Right lobe of liver (tissue), 6 donors: ENCODE measurements around the gene HRH2. TPM values are rescaled to one million over a fixed set of nuclear protein-coding genes. Genes with fewer than 3 reads are reported as not detected.
A peak's percentile ranks its signal among the peaks of the same experiment; 100 is the strongest.

Experiments used
- ATAC-seq, 4 donors: fragments of 200-7000 bp; cut with Tn5 transposase; one replicate each; pipeline ENCODE4 v1.9.1; 2020; ENCODE audit warnings: mild to moderate bottlenecking in 4 of 4, moderate library complexity in 4 of 4
- DNase-seq, 3 donors: peaks; one replicate each; pipeline ENCODE4 v3.0.0-alpha.2; 2020
- H3K27ac ChIP-seq, 3 donors: fragments of 200-600 bp; one replicate each; pipeline ENCODE4 v1.8.0; 2022
- H3K27me3 ChIP-seq, 2 donors: fragments of 200-600 bp; one replicate each; pipeline ENCODE4 v1.8.0; 2022
- H3K36me3 ChIP-seq, 4 donors: fragments of 200-600 bp; sonication (generic) in 1 of 4; one replicate each; pipeline versions ENCODE4 v1.5.1 to v1.8.0; 2017 to 2022; ENCODE audit warnings: control low read depth in 1 of 4
- H3K4me1 ChIP-seq, 4 donors: fragments of 200-600 bp; sonication (generic) in 1 of 4; one replicate each; pipeline versions ENCODE4 v1.5.1 to v1.8.0; 2017 to 2022; ENCODE audit warnings: control low read depth in 1 of 4
- H3K4me3 ChIP-seq, 3 donors: fragments of 200-600 bp; one replicate each; pipeline ENCODE4 v1.8.0; 2022
- H3K9me3 ChIP-seq, 4 donors: fragments of 200-600 bp; sonication (generic) in 1 of 4; one replicate each; pipeline versions ENCODE4 v1.5.1 to v1.8.0; 2017 to 2022; ENCODE audit warnings: control low read depth in 1 of 4
- POLR2A ChIP-seq: fragments of 450-650 bp; IDR thresholded peaks from one replicate; pipeline ENCODE4 v1.6.1; 2017; ENCODE audit warnings: antibody characterized with exemption, mild to moderate bottlenecking
- WGBS: methylation state at CpG from one replicate; pipeline ENCODE4 v1.1.6; 2018; ENCODE audit warnings: low coverage, low lambda C conversion rate; ENCODE audit not compliant: insufficient coverage; ENCODE audit errors: missing lambda C conversion rate; 5-methylcytosine and 5-hydroxymethylcytosine counted together
- intact Hi-C, 2 donors: fragments of 100-400 bp; cut with DNase I; formaldehyde crosslinking; loops; one replicate each; pipeline versions ENCODE4 v1.11.2 to v1.14.1; 2022
- total RNA-seq, 6 experiments: library from RNA; depleted of rRNA in 2 of 6; stranded (reverse); fragments of >200 nt in 2 of 6; fragmentation: NEBNext Ultra II Directional in 3 of 6; extraction: Animal tissue kit (Norgen Biotek cat#: 25700) in 3 of 6; gene quantifications; one replicate each; pipeline versions ENCODE4 v1.1.0 to v1.2.4, GENCODE V29; 2016 to 2023
- TF ChIP-seq, protein P1 (sequence below), 4 donors: fragments of 200-600 bp in 3 of 4; fragments of 450-650 bp in 1 of 4; IDR thresholded peaks; one replicate each; pipeline versions ENCODE4 v1.5.1 to v1.8.0; 2016 to 2022; ENCODE audit warnings: antibody characterized with exemption in 4 of 4, mild to moderate bottlenecking in 2 of 4
- donor health status: DM: no; HTN: yes; CAD: no.
- donor health status: DM: no; HTN: no; CAD: no.
- donor health status: DM: no; HTN: no; CAD: no.
- donor health status: DM: no; HTN: yes; CAD: no.
- donor health status: DM: no; HTN: yes; CAD: no.

The HRH2 gene
- total RNA-seq, 6 experiments from 2014 or later, result 0.29 to 2.5 (median 0.87) TPM

DNA sequence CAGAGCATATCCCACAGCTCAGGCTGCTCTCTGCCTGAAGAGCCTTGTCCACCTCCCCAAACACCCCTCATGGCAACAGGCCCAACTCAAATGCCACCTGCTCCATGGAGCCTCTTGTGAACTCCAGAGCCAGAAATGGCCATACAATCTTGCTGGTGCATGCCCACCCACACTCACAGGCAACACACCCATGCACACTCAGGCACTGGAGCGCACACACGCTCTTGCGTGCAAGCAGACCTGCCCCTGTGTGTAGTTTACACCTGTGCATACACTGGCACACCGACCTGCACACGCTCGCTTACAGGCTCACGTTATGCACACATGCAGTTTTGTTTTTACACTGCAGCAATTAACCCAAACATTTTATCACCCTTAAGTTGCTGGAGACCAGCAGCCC lies 40.0 kb downstream of the HRH2 start:
- DNase-seq (peak in 2 of 3 donors; percentile 26 to 31), ATAC-seq (no peak)
- intact Hi-C loops, result no loop called here

GRCh38 chr5:175698401-175699115 lies 40.7 kb downstream of the HRH2 start:
- 71% methylated on average over 8 of the region's 18 CpGs for WGBS
- no peak for ATAC-seq
- no peaks in the 10 kb centered on the region for H3K4me1 ChIP-seq
- DNase-seq, result peak in 1 of 3 donors; percentile 25
- H3K36me3 ChIP-seq, result no peaks in the 10 kb centered on the region
- TF ChIP-seq, protein P1, sequence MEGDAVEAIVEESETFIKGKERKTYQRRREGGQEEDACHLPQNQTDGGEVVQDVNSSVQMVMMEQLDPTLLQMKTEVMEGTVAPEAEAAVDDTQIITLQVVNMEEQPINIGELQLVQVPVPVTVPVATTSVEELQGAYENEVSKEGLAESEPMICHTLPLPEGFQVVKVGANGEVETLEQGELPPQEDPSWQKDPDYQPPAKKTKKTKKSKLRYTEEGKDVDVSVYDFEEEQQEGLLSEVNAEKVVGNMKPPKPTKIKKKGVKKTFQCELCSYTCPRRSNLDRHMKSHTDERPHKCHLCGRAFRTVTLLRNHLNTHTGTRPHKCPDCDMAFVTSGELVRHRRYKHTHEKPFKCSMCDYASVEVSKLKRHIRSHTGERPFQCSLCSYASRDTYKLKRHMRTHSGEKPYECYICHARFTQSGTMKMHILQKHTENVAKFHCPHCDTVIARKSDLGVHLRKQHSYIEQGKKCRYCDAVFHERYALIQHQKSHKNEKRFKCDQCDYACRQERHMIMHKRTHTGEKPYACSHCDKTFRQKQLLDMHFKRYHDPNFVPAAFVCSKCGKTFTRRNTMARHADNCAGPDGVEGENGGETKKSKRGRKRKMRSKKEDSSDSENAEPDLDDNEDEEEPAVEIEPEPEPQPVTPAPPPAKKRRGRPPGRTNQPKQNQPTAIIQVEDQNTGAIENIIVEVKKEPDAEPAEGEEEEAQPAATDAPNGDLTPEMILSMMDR (IDR thresholded peaks at IDR 0.05), result no peak
- no peak for TF ChIP-seq POLR2A
- no peaks in the 10 kb centered on the region for H3K9me3 ChIP-seq
- intact Hi-C loops, result no loop called here
- H3K4me3 ChIP-seq, result no peak overlapping the region
- H3K27me3 ChIP-seq, result no peaks in the 10 kb centered on the region
- no peak overlapping the region for H3K27ac ChIP-seq

More for the DNA sequence above, 40.0 kb downstream of the HRH2 start:
- H3K4me3 ChIP-seq, result no peak overlapping the region
- H3K9me3 ChIP-seq, result no peaks in the 10 kb centered on the region
- H3K4me1 ChIP-seq, result no peaks in the 10 kb centered on the region
- H3K27me3 ChIP-seq, result no peaks in the 10 kb centered on the region
- H3K27ac ChIP-seq, result no peak overlapping the region
- H3K36me3 ChIP-seq, result no peaks in the 10 kb centered on the region
- WGBS, result 100% methylated on average over 4 of the region's 7 CpGs
- no peak for TF ChIP-seq POLR2A
- TF ChIP-seq, protein P1 (IDR thresholded peaks at IDR 0.05), result no peak

DNA sequence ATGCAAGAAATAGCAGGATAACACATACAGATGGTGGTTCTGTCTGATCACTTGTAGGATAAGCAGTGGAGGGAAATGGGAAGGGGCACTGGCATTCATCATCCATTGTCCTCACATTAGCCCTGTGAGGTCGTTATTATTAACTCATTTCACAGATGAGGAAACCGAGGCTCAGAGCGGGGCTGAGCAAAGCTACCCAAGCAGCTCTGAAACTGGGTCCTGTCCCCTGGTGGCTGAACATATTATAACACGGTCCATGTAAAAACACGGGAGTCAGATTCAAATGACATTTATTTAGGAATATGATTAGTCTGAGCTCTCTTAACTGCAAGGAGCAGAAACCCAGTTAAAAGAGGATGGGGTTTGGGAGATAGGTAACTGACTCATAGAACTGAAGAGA lies 43.1 kb downstream of the HRH2 start:
- TF ChIP-seq, protein P1 (IDR thresholded peaks at IDR 0.05), result peak; percentile 27 to 38 (median 34)
- no peak for TF ChIP-seq POLR2A
- no peak overlapping the region for H3K27ac ChIP-seq
- H3K9me3 ChIP-seq, result no peaks in the 10 kb centered on the region
- ATAC-seq, result no peak
- peak in 2 of 3 donors; percentile 18 to 33 for DNase-seq
- H3K27me3 ChIP-seq, result no peaks in the 10 kb centered on the region
- no peak overlapping the region for H3K4me3 ChIP-seq
- 63% methylated on average over 5 of the region's 5 CpGs for WGBS
- no peaks in the 10 kb centered on the region for H3K36me3 ChIP-seq
- intact Hi-C loops, result loop anchor here in 1 of 2 donors (10.0 kb wide), 1 partner anchor 166 kb away; no protein-coding TSS in a partner anchor
- H3K4me1 ChIP-seq, result no peaks in the 10 kb centered on the region

DNA sequence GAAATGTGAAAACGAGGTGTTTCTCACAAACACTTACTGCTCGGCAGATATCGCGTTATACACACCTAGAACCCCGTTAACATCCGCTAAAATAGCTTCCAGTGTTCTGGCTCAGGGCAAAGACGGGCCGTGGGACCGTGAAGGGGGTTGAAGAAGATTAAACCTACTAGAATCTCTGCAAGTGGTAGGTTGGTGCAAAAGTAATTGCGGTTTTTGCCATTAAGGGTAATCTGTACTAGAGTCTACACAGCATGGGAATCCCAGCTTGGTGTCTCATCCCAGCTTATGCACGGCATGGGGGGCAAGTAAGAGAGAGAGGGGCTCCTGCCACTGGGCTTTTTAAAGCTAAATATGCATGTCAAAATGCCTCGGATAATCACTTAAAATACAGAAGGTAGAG lies 43.9 kb downstream of the HRH2 start:
- no peak overlapping the region for H3K4me3 ChIP-seq
- no peak overlapping the region for H3K27ac ChIP-seq
- no peaks in the 10 kb centered on the region for H3K9me3 ChIP-seq
- 57% methylated on average over 12 of the region's 12 CpGs for WGBS
- no peaks in the 10 kb centered on the region for H3K36me3 ChIP-seq
- no peaks in the 10 kb centered on the region for H3K4me1 ChIP-seq
- intact Hi-C loops, result loop anchor here in 1 of 2 donors (10.0 kb wide), 1 partner anchor 167 kb away; no protein-coding TSS in a partner anchor
- ATAC-seq (no peak), DNase-seq (peak in 1 of 3 donors; percentile 22)
- no peaks in the 10 kb centered on the region for H3K27me3 ChIP-seq
- TF ChIP-seq, protein P1 (IDR thresholded peaks at IDR 0.05), result no peak
- no peak for TF ChIP-seq POLR2A
